Measurements from ENCODE around the gene TAF1C. TPM values are rescaled to one million over a fixed set of nuclear protein-coding genes. Genes with fewer than 3 reads are reported as not detected.
A peak's percentile ranks its signal among the peaks of the same experiment; 100 is the strongest.

Gene TAF1C
- total and polyA plus RNA-seq, 9 donors, result 14.1 to 89.0 (median 58.4) TPM

- peak in 1 of 5 donors; percentile 52 for DNase-seq
- intact Hi-C loops (cut with DNase I), result no loop called here
- H3K4me3 ChIP-seq, result peak overlapping the region; percentile 70
- WGBS, 3 donors, result 9 to 13% (median 13%) methylated on average over 13 of the region's 13 CpGs
- TF ChIP-seq EP300 (IDR thresholded peaks at IDR 0.05) (no peak), POLR2A (IDR thresholded peaks at IDR 0.05) (no peak)
- TF ChIP-seq, protein P1, sequence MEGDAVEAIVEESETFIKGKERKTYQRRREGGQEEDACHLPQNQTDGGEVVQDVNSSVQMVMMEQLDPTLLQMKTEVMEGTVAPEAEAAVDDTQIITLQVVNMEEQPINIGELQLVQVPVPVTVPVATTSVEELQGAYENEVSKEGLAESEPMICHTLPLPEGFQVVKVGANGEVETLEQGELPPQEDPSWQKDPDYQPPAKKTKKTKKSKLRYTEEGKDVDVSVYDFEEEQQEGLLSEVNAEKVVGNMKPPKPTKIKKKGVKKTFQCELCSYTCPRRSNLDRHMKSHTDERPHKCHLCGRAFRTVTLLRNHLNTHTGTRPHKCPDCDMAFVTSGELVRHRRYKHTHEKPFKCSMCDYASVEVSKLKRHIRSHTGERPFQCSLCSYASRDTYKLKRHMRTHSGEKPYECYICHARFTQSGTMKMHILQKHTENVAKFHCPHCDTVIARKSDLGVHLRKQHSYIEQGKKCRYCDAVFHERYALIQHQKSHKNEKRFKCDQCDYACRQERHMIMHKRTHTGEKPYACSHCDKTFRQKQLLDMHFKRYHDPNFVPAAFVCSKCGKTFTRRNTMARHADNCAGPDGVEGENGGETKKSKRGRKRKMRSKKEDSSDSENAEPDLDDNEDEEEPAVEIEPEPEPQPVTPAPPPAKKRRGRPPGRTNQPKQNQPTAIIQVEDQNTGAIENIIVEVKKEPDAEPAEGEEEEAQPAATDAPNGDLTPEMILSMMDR (IDR thresholded peaks at IDR 0.05), result no peak
- no peaks in the 10 kb centered on the region for H3K27me3 ChIP-seq
- no peaks in the 10 kb centered on the region for H3K9me3 ChIP-seq
- peaks cover 5% of the 10 kb centered on the region for H3K4me1 ChIP-seq (ENCODE audit: insufficient read depth)
- H3K36me3 ChIP-seq, result no peaks in the 10 kb centered on the region
- H3K27ac ChIP-seq, result peak overlapping the region in 1 of 2 donors; percentile 79
These were observed 43.1 kb downstream of the TAF1C start for GRCh38 chr16:84143784-84144199.

GRCh38 chr16:84143081-84143480 lies 43.8 kb downstream of the TAF1C start:
- intact Hi-C loops (cut with DNase I), result no loop called here

GRCh38 chr16:84141143-84141670 lies 45.6 kb downstream of the TAF1C start:
- no peak overlapping the region for H3K27ac ChIP-seq
- WGBS, 3 donors, result 87 to 90% (median 88%) methylated on average over 13 of the region's 13 CpGs
- no peak for DNase-seq

More at GRCh38 chr16:84143081-84143480, 43.8 kb downstream of the TAF1C start:
- H3K36me3 ChIP-seq, result no peaks in the 10 kb centered on the region
- no peaks in the 10 kb centered on the region for H3K27me3 ChIP-seq
- TF ChIP-seq, protein P1 (IDR thresholded peaks at IDR 0.05), result no peak
- TF ChIP-seq EP300 (IDR thresholded peaks at IDR 0.05), result no peak
- TF ChIP-seq POLR2A (IDR thresholded peaks at IDR 0.05), result no peak
- no peak overlapping the region for H3K4me3 ChIP-seq
- no peak for DNase-seq
- H3K4me1 ChIP-seq (ENCODE audit: insufficient read depth), result peaks cover 5% of the 10 kb centered on the region
- 95 to 98% (median 96%) methylated on average over 1 of the region's 1 CpG for WGBS, 3 donors
- no peak overlapping the region for H3K27ac ChIP-seq
- no peaks in the 10 kb centered on the region for H3K9me3 ChIP-seq

GRCh38 chr16:84139628-84140258 lies 47.1 kb downstream of the TAF1C start:
- Histone ChIP-seq H3K27ac (no peak overlapping the region), H3K27me3 (no peaks in the 10 kb centered on the region), H3K4me1 (ENCODE audit: insufficient read depth) (peaks cover 5% of the 10 kb centered on the region), H3K9me3 (no peaks in the 10 kb centered on the region), H3K36me3 (no peaks in the 10 kb centered on the region), H3K4me3 (no peak overlapping the region)
- 77 to 79% (median 79%) methylated on average over 6 of the region's 6 CpGs for WGBS, 3 donors
- no peak for TF ChIP-seq EP300 (IDR thresholded peaks at IDR 0.05)
- TF ChIP-seq POLR2A (IDR thresholded peaks at IDR 0.05), result no peak
- TF ChIP-seq, protein P1 (IDR thresholded peaks at IDR 0.05), result no peak
- intact Hi-C loops (cut with DNase I), result no loop called here
- DNase-seq, result no peak

More at GRCh38 chr16:84141143-84141670, 45.6 kb downstream of the TAF1C start:
- Histone ChIP-seq H3K4me3 (no peak overlapping the region), H3K36me3 (no peaks in the 10 kb centered on the region), H3K4me1 (ENCODE audit: insufficient read depth) (peaks cover 5% of the 10 kb centered on the region), H3K27me3 (no peaks in the 10 kb centered on the region), H3K9me3 (no peaks in the 10 kb centered on the region)
- intact Hi-C loops (cut with DNase I), result no loop called here
- TF ChIP-seq POLR2A (IDR thresholded peaks at IDR 0.05), result no peak
- TF ChIP-seq, protein P1 (IDR thresholded peaks at IDR 0.05), result no peak
- TF ChIP-seq EP300 (IDR thresholded peaks at IDR 0.05), result no peak
